H1 (cell line): Measurements from ENCODE around the gene ADARB2. TPM values are rescaled to one million over a fixed set of nuclear protein-coding genes. Genes with fewer than 3 reads are reported as not detected.

Experiments used
- BCL11A ChIP-seq, 2 experiments: IDR thresholded peaks; one replicate each; pipeline ENCODE4 v1.6.1; 2011; ENCODE audit warnings: low read depth in 2 of 2, low read length in 2 of 2, mild to moderate bottlenecking in 2 of 2
- BRCA1 ChIP-seq: IDR thresholded peaks from 2 replicates; pipeline ENCODE4 v1.6.1; 2012; ENCODE audit warnings: low read depth, low read length, improper control_type of control experiment
- CHD7 ChIP-seq: fragments of 300-600 bp; sonication (generic); IDR thresholded peaks from 2 replicates; pipeline ENCODE4 v1.7.1; 2012; ENCODE audit warnings: low read length, moderate library complexity, mild to moderate bottlenecking, inconsistent platforms; ENCODE audit not compliant: insufficient replicate concordance
- POLR2A ChIP-seq, 2 experiments: IDR thresholded peaks; 1 replicate in 1 of 2; 2 replicates in 1 of 2; pipeline ENCODE4 v1.6.1; 2011; ENCODE audit warnings: low read depth in 2 of 2, low read length in 2 of 2, mild to moderate bottlenecking in 2 of 2; ENCODE audit errors: control extremely low read depth in 1 of 2
- SIN3A ChIP-seq, 2 experiments: IDR thresholded peaks in 1 of 2; conservative IDR thresholded peaks in 1 of 2; 2 replicates each; pipeline ENCODE4 v1.6.1; 2011 to 2012; ENCODE audit warnings: low read length in 2 of 2, improper control_type of control experiment in 1 of 2, low read depth in 1 of 2, mild to moderate bottlenecking in 1 of 2
- polyA plus RNA-seq, 7 experiments: library from polyadenylated mRNA; depleted of rRNA in 3 of 7; stranded (reverse) in 5 of 7; unstranded in 2 of 7; fragments of >200 nt in 5 of 7; fragments of 200-250 nt in 2 of 7; gene quantifications; 1 replicate in 5 of 7; 2 replicates in 1 of 7; 4 replicates in 1 of 7; pipeline versions ENCODE4 v1.2.1 to v1.2.3, GENCODE V29; 2011 to 2013; ENCODE audit warnings: missing spikeins in 2 of 7, mixed read lengths in 2 of 7
- total RNA-seq: library from RNA; stranded (reverse); fragmentation: NEBNext Ultra II Directional; extraction: Animal tissue kit (Norgen Biotek cat#: 25700); gene quantifications from 2 replicates; pipeline ENCODE4 v1.2.1, GENCODE V29; 2021

ADARB2 gene
- total and polyA plus RNA-seq, 2 of the 8 experiments (the other 6 are each of a cell fraction or from before 2014, with no cell fraction given), result 2.2 to 2.8 TPM

GRCh38 chr10:1602037-1602484 lies 135.3 kb downstream of the ADARB2 start (continued):
- TF ChIP-seq CHD7, result no peak
- TF ChIP-seq BCL11A (IDR thresholded peaks at IDR 0.05; ENCODE audit: low read depth in 2 of 2, low read length in 2 of 2), result no peak
- no peak for TF ChIP-seq POLR2A (IDR thresholded peaks at IDR 0.05; ENCODE audit: control extremely low read depth in 1 of 2, low read depth in 2 of 2, low read length in 2 of 2)
- no peak for TF ChIP-seq SIN3A (conservative IDR thresholded peaks at IDR 0.05 in 1 of 2, IDR thresholded peaks at IDR 0.05 in 1 of 2; ENCODE audit: low read depth in 1 of 2, low read length in 2 of 2)
- TF ChIP-seq BRCA1, result no peak
